ENCODE results near the gene AOPEP. TPM values are rescaled to one million over a fixed set of nuclear protein-coding genes. Genes with fewer than 3 reads are reported as not detected.

AOPEP gene
- total and polyA plus RNA-seq, 2 of the 13 experiments (the other 11 are each of a cell fraction or from before 2014, with no cell fraction given): 22.2 to 41.6 TPM

DNA sequence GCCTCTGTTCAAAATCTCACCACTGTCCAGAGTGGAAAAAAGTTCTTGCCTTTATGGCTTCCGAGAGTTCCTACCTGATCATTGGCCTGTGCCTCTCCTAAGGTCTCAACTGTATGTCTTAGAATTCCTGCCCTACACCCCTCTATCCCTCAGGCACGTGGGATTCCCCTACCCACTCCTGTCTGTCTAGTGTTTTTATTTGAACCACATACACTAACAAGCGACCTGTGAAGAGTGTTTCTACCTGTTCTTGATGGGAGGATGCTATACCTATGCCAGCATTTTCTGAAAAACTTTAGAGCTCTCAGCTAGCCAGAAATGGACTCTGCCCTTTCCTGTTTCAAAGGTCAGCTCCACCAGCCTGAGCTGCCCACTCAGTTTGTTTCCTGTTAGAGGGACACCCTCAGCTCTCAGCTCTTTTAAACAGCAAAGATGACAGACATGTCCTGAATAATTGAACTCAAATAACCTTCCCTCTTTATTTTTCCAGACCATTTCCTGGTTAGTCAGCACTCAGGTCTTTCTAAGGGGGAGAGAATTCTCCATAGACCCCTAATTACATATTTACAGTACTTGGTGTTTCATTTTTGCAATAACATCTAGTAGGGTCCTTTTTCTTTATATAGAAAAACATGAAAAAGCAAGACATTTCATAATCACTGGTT lies 214.8 kb downstream of the AOPEP start (continued):
- TF ChIP-seq YY1 (IDR thresholded peaks at IDR 0.05; ENCODE audit: insufficient read depth, insufficient replicate concordance, low read depth, low read length): no peak
- no peak for TF ChIP-seq TIGD3 (CRISPR knock-in tag; IDR thresholded peaks at IDR 0.05; ENCODE audit: borderline replicate concordance)
- TF ChIP-seq NAIF1 (CRISPR knock-in tag; IDR thresholded peaks at IDR 0.05; ENCODE audit: borderline replicate concordance): no peak
- TF ChIP-seq ISL2 (CRISPR knock-in tag; IDR thresholded peaks at IDR 0.05): peak; percentile 67
- TF ChIP-seq, protein P1, sequence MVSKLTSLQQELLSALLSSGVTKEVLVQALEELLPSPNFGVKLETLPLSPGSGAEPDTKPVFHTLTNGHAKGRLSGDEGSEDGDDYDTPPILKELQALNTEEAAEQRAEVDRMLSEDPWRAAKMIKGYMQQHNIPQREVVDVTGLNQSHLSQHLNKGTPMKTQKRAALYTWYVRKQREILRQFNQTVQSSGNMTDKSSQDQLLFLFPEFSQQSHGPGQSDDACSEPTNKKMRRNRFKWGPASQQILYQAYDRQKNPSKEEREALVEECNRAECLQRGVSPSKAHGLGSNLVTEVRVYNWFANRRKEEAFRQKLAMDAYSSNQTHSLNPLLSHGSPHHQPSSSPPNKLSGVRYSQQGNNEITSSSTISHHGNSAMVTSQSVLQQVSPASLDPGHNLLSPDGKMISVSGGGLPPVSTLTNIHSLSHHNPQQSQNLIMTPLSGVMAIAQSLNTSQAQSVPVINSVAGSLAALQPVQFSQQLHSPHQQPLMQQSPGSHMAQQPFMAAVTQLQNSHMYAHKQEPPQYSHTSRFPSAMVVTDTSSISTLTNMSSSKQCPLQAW (CRISPR knock-in tag; IDR thresholded peaks at IDR 0.05): peak; percentile 65; the same call in 1 of the 2 replicates
- TF ChIP-seq ZNF772 (CRISPR knock-in tag; IDR thresholded peaks at IDR 0.05): peak; percentile 58; the same call in 1 of the 2 replicates
- TF ChIP-seq TCF7L2 (IDR thresholded peaks at IDR 0.05; ENCODE audit: low read depth, low read length): no peak
- TF ChIP-seq ZNF710 (CRISPR knock-in tag; IDR thresholded peaks at IDR 0.05; ENCODE audit: borderline replicate concordance): peak; percentile 75; the same call in 1 of the 2 replicates
- TF ChIP-seq XRCC5 (optimal IDR thresholded peaks at IDR 0.05; ENCODE audit: low read length): no peak
- TF ChIP-seq CCDC6 (CRISPR knock-in tag; IDR thresholded peaks at IDR 0.05): no peak
- peak; percentile 76; the same call in 1 of the 2 replicates for TF ChIP-seq SOX5 (CRISPR knock-in tag; IDR thresholded peaks at IDR 0.05; ENCODE audit: borderline replicate concordance)
- no peak for TF ChIP-seq ZNF558 (CRISPR knock-in tag; IDR thresholded peaks at IDR 0.05; ENCODE audit: borderline replicate concordance)
- peak; percentile 47; the same call in 1 of the 2 replicates for TF ChIP-seq ZNF788 (CRISPR knock-in tag; IDR thresholded peaks at IDR 0.05; ENCODE audit: borderline replicate concordance)
- peak; percentile 64 for TF ChIP-seq RCOR2 (CRISPR knock-in tag; IDR thresholded peaks at IDR 0.05)
- 0 out of 2 replicates have a peak, but pooled peaks have one; percentile 48 for TF ChIP-seq IRF2 (CRISPR knock-in tag; IDR thresholded peaks at IDR 0.05)
- TF ChIP-seq ZNF121 (CRISPR knock-in tag; IDR thresholded peaks at IDR 0.05): no peak
- TF ChIP-seq MBNL3 (CRISPR knock-in tag; conservative IDR thresholded peaks at IDR 0.05): no peak
- TF ChIP-seq ZNF44 (CRISPR knock-in tag; IDR thresholded peaks at IDR 0.05): no peak
- peak; percentile 56; the same call in 1 of the 2 replicates for TF ChIP-seq TARDBP (CRISPR knock-in tag; IDR thresholded peaks at IDR 0.05)
- no peak for TF ChIP-seq ZUFSP (CRISPR knock-in tag; IDR thresholded peaks at IDR 0.05; ENCODE audit: borderline replicate concordance)
- no peak for TF ChIP-seq DMAP1 (CRISPR knock-in tag; IDR thresholded peaks at IDR 0.05)
- TF ChIP-seq FOXJ3 (CRISPR knock-in tag; IDR thresholded peaks at IDR 0.05; ENCODE audit: borderline replicate concordance): peak; percentile 78; the same call in 1 of the 2 replicates
- peak; percentile 73 for TF ChIP-seq HOXA3 (CRISPR knock-in tag; IDR thresholded peaks at IDR 0.05)
- TF ChIP-seq MXI1 (IDR thresholded peaks at IDR 0.05; ENCODE audit: borderline replicate concordance, low read depth, low read length): peak; percentile 55; the same call in 1 of the 3 replicates
